Right lung (tissue), 5 donors: Measurements from ENCODE around the gene ANKRD39. TPM values are rescaled to one million over a fixed set of nuclear protein-coding genes. Genes with fewer than 3 reads are reported as not detected.
A peak's percentile ranks its signal among the peaks of the same experiment; 100 is the strongest.

Source experiments
- DNase-seq, 2 donors: peaks; one replicate each; pipeline ENCODE4 v3.0.0-alpha.2; 2013
- polyA plus RNA-seq, 5 donors: library from polyadenylated mRNA; unstranded; fragments of 120-200 nt; gene quantifications; one replicate each; pipeline versions ENCODE4 v1.2.1 to v1.2.3, GENCODE V29; 2013; ENCODE audit warnings: inconsistent platforms in 1 of 5, low replicate concordance in 1 of 5; ENCODE audit not compliant: insufficient read length in 5 of 5, insufficient read depth in 1 of 5

Gene ANKRD39
- polyA plus RNA-seq, 5 donors, result 7.6 to 10.4 (median 9.8) TPM

DNA sequence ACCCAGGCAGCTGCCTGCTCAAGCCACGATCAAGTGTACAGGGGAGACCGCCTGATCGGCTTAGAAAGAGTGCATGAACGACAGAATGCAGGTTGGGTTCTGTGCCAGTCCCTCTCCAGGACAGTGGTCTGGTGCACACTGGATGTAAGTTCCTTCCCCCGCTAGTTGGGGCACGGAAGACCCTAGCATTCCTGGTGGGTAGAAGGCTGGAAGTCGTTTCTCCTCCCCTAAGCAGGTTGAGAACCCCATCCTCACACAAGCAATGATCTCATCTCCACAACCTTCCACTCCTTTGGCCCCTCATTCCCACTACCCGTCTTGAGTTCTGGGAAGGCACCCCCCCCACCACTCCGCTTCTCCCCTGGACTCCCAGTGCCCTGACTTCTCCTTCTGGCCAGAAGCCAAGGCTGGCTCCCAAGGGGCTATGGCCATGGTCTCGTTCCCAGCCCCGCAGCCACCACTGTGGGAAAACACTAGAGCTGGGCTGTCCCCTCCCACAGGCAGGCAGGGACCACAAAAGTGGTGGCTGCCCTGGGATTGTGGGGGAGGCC lies 1.4 kb upstream of the ANKRD39 start:
- DNase-seq, result no peak

DNA sequence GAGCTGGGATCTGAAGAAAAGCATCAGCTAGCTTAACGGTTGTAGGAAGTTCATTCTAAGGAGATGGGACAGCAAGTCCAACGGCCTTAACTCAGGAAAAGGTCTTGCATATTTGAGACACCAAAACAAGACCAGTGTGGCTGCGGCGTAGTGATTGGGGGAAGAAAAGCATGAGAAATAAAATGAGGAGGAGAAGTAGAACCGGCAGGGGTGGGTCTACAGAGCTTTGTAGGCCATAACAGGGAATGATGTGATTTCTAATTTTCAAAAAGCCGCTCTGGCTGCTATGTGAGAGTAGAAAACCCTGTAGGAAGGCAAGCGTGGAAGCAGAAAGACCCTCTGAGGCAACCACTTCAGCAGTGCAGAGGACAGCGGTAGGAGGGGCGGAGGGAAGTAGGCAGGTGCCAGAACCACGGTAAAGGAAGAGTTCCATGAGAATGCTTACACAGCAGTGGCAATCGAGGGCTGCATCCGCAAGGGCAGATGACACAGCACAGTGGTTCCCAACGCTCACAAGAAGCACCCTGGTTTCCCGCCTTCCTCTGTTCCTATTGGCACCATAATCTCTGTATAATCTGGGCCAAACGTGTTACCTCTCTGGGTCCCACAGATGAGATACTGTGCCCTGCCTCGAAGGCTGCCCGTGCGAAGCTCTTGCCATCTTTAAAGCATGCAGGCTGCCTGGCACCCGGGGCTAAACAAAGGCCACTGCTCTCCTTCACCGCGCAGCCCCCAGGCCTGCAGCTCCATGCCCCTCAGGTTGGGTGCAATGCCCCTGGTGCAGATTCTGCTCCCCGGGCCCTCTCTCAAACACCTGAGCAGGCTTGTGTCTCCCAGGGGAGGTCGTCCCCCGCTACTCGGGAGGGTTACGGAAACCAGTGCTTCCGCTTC lies 795 bp downstream of the ANKRD39 start:
- no peak for DNase-seq

DNA sequence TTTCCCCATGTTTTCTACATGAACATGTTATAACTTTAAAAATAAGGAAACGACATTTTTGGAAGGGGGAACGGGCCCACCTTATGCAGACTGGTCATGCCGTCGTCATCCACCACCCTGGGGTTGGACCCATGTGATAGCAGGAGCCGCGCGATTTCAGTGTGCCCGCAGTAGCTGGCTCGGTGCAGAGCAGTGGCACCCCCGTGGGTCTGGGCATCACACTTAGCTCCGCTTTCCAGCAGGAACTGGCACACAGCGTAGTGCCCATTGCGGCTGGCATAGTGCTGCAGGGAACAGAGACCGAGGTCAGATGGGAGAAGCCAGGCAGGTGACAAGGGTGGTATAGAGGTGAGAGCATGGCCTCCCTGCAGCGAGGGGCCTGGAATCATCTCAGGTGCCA lies 4.5 kb downstream of the ANKRD39 start:
- no peak for DNase-seq

DNA sequence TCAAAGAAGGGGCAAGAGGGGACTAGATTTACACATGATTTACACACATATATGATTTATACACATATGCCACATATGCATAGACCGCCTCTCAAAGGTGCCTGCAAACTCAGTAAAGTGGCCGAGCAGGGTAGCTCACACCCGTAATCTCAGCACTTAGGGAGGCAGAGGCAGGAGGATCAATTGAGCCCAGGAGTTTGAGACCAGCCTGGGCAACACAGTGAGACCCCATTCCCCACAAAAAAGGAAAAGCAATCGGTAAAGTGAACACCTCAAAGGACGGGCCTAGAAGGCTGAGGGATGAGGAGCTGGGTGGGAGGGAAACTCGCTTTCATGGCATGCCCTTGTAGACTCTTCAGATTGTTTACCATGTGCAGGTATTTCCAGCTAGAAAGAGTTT lies 5.1 kb downstream of the ANKRD39 start:
- DNase-seq, result no peak

DNA sequence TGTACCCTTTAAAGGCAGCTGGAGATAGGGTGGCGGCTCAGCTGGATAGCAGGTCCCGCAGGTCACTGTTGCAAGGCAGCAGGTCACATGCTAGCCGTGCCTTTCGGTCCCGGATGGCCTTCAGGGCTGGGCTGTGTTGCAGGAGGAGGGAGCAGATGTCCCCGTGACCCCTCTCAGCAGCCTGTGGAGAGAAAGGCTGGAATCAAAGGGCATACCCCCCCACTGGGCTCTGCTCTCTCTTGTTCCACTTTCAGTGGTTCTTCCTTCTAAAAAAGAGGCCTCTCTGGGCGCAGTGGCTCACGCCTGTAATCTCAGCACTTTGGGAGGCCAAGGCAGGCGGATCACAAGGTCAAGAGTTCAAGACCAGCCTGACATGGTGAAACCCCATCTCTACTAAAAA lies 9.6 kb downstream of the ANKRD39 start:
- no peak for DNase-seq

DNA sequence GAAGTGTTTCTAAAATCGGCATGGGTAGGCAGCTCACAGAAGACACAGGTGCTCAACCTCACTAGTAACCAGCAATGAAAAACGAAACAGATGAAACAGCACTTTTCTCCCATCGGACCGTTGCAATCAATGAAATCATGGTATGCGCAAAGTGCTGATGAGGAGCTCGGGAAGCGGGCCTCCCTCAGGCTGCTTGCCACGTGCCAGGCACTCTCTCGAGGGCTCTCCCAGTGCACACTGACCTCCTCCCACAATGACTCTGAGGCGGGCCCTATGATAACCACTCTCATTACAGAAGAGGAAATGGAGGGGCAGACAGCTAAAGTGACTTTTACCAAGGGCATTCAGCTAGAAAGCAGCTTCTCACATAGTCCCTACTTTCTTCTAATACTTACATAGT lies 10.2 kb downstream of the ANKRD39 start:
- DNase-seq, result no peak

DNA sequence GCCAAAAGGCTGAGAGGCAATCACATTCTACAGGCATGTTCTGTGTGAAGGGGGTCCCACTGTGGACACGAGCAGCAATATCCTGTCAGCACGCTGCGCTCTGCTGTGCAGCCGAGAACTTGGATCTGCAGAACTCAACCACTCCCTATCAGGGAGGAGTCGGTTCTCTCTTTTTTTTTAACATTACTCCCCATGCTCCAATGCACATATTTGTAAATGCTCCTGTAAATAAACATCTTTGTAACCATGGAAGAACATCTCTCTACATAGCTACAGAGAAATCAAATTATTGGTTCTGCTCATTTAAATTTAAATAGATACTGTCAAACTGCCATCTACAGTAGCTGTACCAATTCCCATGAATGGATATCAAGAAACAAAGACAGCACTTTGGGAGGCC lies 11.0 kb downstream of the ANKRD39 start:
- no peak for DNase-seq

DNA sequence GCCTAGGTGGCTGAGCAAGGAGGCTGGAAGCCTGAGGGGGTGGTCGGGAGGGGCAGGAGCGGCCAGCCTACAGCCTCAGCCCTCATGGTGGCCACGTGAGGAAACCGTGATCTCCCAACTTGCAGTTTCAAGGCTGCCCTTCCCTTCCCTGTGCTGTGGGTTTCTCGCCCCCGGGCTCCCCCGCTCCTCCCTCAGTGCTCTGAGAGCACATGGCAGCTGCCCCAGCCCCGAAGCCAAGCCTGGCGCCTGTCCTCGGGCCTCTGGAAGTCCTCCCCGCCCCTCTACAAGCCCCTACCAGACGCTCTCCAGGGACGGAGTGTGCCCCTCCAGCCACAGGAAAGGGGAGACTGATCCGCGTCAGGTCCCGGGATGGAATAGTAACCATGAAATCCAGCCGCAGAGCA lies 13.4 kb downstream of the ANKRD39 start:
- no peak for DNase-seq

DNA sequence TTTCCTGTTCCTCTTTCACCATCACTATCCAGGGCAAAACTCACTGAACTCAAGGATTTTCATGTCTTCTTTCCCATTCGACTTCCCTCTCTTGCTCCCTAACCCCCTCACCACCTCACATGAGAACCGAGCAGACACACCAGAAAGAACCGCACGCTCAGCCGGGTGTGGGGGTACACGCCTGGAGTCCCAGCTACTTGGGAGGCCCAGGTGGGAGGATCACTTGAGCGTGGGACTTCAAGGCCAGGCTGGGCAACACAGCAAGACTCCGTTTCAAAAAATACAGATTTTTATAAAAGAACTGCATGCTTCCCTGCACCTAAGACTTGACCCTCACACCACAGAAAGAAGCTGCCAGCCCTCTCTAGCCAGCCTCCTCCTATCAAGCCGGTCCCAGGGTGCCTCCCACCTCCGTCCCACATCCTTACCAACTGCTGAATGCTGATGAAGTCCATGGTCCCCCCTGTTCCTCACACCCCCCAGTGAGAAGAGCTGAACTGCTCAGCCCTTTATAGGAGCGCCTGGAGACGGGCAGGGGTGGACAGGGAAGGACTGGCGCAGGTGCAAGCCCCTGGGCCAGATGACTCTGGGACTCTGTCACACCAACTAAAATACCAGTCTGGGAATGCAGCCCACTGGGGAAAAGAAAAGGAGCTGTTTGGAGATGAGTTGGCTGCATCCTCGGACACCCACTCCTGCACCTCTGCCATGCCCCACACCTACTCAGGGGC lies 14.1 kb downstream of the ANKRD39 start, which contains the start of gene ANKRD23:
Gene ANKRD23, minus strand, starts transcription at position 484 of the 731 bp plus-strand sequence. Its CDS starts 29 bp downstream, at position 455.
- no peak for DNase-seq

DNA sequence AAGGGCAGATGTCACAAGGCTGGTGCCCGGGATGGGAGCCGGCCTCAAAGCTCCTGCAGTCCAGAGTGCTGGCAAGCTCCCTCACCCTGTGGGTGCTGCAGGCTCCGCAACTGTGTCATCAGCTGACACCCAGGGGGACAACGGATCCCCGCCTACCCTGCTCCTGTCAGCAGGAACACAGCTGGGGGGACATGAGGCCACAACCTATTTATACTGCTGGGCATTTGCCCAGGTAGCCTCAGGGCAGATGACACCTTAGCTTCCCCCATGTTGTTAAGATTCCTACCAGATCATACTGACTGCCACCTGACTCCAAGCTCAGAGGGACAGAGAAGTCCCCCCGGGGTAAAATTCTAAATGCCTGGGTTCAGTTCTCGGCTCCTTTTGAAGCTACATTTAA lies 15.2 kb downstream of the ANKRD39 start:
- no peak for DNase-seq

DNA sequence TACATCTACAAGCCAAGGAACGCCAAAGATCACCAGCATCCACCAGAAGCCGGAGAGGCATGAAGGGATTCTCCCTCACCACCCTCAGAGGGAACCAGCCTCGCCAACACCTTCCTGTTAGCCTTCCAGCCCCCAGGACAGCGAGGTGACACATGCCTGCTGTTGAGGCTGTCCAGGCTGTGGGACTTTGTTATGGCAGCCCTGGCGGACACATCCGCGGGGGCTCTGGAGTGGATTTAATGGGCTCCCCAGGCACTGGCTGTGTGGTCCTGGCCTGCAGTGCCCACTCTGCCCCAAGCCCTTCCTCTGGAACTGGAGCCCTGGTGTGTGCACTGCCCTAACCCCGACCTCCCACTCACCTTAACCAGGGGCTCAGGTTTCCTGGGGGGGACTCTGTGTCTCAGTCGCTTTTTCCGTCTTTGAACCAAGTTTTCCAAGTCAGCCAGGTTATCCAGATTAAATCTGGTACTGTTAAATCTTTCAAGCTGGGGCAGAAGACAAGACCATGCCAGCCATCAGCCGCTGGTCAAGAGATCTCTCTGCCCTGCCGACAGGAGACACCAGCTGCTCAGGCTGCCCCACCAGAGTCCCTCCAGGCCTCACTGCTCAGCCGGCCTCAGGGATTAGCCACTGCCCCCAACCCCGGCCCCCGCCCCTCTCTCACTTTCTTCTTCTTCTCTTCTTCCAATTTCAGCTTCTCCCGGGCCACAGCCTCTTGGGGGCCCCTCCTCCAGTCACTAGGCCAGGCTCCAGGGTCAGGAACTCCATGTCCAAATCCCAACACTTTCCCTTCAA lies 15.9 kb downstream of the ANKRD39 start:
- no peak for DNase-seq

DNA sequence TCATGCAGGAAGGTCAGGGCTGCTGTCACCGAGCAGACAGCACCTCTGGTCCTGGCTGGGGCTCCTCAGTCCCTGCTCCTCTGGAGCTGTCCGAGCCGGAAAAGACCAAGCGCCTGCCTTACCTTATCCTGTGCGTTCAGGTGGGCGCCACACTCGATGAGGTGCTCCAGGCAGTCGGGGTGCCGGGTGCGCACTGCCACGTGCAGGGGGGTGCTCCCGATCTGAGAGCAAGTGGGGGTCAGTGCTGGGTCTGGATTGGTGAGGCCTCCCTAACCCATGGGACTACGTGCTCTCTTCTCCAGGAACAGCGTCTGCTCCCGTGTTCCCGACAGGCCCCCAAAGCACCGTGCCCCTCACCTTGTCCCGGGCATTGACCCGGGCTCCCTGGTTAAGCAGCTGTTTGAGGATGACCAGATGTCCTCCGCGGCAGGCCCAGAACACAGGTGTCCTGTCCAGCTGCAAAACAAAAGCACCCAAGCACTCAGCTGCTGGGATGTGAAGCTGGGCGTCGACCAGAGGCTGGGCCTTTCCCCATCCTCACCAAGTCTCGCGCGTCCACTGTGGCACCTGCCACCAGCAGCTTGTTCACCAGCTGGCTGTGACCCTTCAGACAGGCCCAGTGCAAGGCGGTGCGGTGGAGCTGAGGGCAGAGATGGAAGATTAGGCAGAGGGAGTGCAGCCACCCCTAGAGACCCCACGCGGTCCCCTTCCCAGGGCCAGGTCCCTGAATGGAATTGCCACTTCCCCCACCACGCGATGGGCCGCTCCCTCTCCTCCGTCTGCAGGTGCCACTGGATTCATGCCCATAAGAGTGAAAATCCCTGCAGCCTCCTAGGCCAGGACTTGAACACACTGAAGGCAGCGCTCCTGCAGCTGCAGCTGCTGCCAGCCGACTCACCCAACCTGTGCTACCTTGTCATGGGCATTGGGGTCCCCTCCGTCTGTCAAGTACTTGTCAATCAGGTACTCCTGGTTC lies 17.7 kb downstream of the ANKRD39 start:
- no peak for DNase-seq

DNA sequence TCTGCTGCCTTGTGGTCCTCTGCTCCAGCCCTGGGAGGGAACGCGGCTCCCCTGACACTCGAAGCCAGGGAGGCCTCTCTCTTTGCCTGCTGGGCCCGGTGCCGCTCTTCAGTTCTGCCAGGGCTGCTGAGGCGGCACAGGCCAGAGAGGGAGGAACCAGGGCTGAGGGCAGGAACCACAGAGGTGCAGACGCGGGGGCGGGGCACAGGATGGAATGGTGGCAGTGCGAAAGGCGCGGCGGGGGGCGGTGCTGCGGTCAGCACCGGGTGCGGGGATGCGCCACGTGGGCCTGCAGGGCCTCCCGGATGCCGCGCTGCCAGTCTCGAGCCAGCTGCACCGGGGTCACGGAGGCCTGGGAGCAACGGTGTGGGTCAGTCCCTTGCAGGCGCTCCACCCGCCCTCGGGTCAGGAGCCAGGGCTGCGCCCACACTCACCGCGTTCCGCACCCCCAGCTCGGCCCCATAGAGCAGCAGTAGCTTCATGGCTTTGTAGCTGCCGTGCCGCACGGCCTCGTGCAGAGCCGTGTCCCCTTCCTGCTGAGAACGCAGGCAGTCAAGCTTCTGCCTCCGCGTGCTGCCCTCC lies 18.4 kb downstream of the ANKRD39 start:
- DNase-seq, result no peak

DNA sequence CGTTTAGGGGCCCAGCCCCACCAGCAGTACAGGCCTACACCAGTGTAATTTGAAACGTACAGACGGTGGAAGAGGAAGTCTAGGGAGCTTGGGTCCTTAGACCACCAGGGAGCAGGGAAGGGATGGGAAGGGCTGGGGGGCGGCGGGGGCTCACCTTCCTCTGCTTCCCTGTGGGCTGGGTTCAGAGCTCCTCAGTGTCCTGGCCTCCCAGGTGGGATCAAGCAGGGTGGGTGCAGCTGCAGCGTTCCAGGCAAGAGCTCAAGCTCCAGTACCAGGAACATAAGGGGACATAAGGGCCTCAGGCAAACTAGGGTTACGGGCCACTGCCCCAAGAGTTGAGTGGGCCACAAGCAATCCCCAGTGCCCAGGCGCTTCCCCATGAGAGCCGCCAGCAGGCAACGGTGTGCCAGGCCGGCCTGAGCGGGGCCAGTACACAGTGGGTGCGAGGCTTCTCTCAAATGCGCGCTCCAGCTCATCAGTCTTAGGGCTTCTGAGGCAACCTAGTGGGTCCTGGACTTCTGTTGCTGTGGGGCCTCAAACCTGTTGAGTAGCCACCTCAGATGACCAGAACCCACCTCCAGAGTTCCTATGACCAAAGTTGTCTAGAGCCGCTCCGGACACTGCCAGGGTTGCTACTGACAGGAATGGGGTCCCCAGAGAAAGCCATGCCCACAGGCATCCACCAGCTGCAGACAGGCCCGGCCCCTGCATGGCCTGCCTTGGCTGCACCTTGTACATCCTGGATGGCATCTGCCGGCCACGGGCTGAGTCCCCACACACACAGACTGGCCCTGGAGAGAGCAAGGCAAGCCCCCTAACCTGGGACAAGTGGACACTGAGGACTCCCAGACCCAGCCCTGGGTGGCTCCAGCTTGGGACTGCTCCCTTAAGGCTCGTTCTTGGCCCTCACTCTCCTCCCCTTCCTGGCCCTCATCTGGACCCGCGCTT lies 19.2 kb downstream of the ANKRD39 start:
- DNase-seq, result no peak

DNA sequence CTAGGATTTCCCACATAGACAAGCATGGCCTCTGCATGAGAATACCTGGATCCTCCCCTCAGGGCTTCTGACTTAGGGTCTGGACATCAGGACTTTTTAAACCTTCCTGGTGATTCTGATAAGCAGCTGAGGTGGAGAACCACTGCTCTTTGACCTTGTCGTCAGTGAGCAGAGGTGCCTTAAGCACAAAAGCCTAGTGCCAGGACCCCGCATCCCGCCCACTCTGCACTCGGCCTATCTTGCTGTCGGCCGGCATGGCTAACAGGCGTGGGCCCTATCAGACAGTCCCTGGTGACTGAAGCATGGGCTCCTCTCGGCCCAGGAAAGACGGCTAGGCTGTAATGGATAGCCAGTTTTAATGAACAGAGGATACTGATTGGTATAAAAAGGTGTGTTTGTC lies 20.2 kb downstream of the ANKRD39 start:
- DNase-seq, result no peak

DNA sequence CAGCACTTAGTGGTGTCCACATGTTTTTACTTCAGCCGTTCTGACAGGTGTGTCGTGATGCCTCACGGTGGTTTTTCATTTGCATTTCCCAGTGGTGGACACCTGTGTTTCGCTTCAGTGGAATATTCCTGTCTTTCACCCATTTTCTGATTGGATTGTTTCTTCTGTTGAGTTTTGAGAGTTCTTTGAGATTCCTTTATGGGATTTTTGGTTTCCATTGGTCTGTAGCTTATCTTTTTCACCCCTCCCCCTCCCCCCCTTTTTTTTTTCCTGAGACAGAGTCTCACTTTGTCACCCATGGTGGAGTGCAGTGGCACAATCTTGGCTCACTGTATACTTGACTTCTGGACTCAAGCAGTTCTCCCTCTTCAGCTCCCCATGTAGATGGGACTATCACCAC lies 22.0 kb downstream of the ANKRD39 start:
- no peak for DNase-seq

DNA sequence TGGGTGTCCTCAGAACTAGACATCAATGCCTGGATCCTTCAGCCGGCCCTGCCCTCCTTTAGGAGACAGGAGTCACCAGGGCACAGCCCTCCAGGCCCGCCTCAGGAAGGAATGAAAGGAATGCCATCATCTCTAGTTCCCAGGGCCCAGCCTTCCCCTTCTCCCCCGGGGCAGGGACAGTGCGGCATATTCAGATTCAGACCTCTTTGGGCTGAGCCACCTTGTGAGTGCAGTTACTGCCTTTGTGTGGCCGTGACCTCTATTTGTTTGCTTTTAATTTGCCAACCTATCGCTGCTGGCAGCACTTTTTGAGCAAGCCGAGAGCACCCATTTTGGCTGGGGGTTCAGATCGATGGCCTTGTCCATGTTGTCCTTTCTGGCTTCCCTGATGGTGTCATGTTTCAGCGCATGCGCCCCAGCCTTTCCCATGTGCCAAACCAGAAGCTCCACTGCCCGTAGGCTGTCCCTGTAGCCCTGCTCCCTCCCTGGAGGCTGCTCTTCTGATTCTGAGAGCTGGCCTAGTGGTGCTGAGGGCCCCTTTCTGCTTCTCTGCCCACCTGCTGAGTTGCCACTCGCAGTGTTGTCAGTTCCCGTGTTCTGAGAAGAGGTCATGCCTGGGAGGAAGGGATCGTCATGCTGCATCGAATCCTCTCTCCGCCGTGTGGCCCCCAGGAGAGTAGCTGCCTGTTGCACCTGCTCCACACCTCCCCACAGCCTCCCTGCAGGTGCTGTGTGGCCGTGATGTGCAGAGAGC lies 24.9 kb downstream of the ANKRD39 start:
- DNase-seq, result peak; percentile 65 to 70

DNA sequence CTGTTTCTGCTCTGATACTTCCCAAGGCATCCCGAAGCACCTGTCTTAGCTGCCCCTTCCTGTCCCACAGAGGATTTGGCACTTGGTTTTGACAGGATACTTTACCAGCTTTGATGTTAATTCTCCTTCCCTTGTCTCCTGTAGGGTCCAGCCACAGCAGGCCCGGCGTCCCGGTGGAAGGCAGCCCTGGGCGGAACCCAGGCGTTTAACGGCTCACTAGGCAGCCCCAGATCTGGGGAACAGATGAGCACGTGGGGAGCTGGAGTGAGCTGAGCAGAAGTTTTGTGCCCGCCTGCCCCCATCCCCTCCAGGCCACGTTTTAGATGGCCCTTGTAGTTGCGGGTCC lies 25.4 kb downstream of the ANKRD39 start:
- DNase-seq, result no peak
